IMR-90 (cell line): ENCODE data around the gene TPGS2.

ENCODE experiments used
- CHD1 ChIP-seq: IDR thresholded peaks from 2 replicates; pipeline ENCODE4 v1.6.1; 2012; ENCODE audit warnings: low read depth, low read length, improper control_type of control experiment
- FOS ChIP-seq: fragments of 150-350 bp; IDR thresholded peaks from 2 replicates; pipeline ENCODE4 v1.6.1; 2016; ENCODE audit warnings: low read depth, low read length
- RAD21 ChIP-seq: IDR thresholded peaks from 2 replicates; pipeline ENCODE4 v1.6.1; 2012; ENCODE audit warnings: low read length, improper control_type of control experiment
- SMC3 ChIP-seq: fragments of 150-350 bp; IDR thresholded peaks from 2 replicates; pipeline ENCODE4 v1.6.1; 2016; ENCODE audit warnings: low read depth, mild to moderate bottlenecking, antibody characterized with exemption, low read length, moderate library complexity
- TF ChIP-seq, protein P1 (sequence below): conservative IDR thresholded peaks from 2 replicates; pipeline ENCODE4 v1.5.1; 2012; ENCODE audit warnings: mild to moderate bottlenecking, low read depth, low read length, improper control_type of control experiment

DNA sequence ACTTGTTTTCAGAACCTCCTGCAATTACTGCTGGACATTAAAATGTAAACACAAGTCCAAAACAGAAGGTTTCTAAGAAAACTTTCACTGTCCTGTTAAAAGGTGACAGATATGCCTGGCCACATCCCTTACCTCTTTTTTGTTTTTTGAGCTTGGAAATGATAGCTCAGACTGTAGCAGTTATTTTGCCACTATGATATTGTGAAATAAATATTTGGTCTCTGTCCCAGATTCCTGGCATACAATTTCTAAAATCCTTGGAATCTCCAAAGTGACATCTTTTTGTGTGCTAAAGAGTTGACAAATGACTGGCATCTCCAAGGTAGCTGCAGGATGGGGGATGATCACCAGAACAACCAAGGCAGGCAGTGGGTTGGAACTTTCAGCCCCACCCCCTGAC, 16.8 kb downstream of the TPGS2 start:
- no peak for TF ChIP-seq RAD21
- TF ChIP-seq, protein P1, sequence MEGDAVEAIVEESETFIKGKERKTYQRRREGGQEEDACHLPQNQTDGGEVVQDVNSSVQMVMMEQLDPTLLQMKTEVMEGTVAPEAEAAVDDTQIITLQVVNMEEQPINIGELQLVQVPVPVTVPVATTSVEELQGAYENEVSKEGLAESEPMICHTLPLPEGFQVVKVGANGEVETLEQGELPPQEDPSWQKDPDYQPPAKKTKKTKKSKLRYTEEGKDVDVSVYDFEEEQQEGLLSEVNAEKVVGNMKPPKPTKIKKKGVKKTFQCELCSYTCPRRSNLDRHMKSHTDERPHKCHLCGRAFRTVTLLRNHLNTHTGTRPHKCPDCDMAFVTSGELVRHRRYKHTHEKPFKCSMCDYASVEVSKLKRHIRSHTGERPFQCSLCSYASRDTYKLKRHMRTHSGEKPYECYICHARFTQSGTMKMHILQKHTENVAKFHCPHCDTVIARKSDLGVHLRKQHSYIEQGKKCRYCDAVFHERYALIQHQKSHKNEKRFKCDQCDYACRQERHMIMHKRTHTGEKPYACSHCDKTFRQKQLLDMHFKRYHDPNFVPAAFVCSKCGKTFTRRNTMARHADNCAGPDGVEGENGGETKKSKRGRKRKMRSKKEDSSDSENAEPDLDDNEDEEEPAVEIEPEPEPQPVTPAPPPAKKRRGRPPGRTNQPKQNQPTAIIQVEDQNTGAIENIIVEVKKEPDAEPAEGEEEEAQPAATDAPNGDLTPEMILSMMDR = no peak
- no peak for TF ChIP-seq FOS
- no peak for TF ChIP-seq CHD1
- no peak for TF ChIP-seq SMC3
